HPDE6-E6E7 (cell line): ENCODE results near the gene RAET1G.
"Not testable (repeated sequence)": the region's sequence is repeated elsewhere in the genome, so short reads cannot be mapped to it uniquely, and the experiment has no call there.

ENCODE experiments used
- DNase-seq: peaks from one replicate; pipeline ENCODE4 v3.0.0; 2011; ENCODE audit warnings: missing footprints; ENCODE audit errors: extremely low spot score

The RAET1G gene

GRCh38 chr6:149913540-149914240 is 9.2 kb downstream of the RAET1G start:
- DNase-seq, result no peak

- DNase-seq, result no peak
Measured at GRCh38 chr6:149913085-149913484, 9.8 kb downstream of the RAET1G start.

GRCh38 chr6:149912680-149913079 is 10.2 kb downstream of the RAET1G start:
- not testable (repeated sequence) for DNase-seq

GRCh38 chr6:149910721-149911151 is 12.2 kb downstream of the RAET1G start:
- DNase-seq, result no peak

- DNase-seq, result no peak
Measured at GRCh38 chr6:149909701-149910470, 13.0 kb downstream of the RAET1G start.

- DNase-seq, result not testable (repeated sequence)
Measured at GRCh38 chr6:149908480-149908879, 14.4 kb downstream of the RAET1G start.

GRCh38 chr6:149907317-149907716 is 15.6 kb downstream of the RAET1G start:
- DNase-seq, result no peak

GRCh38 chr6:149906405-149906804 is 16.5 kb downstream of the RAET1G start:
- no peak for DNase-seq

GRCh38 chr6:149905911-149906371 is 17.0 kb downstream of the RAET1G start:
- no peak for DNase-seq

- no peak for DNase-seq
Measured at GRCh38 chr6:149905371-149905910, 17.5 kb downstream of the RAET1G start.

GRCh38 chr6:149904661-149905370 is 18.1 kb downstream of the RAET1G start:
- DNase-seq, result no peak

GRCh38 chr6:149903938-149904611 is 18.8 kb downstream of the RAET1G start:
- DNase-seq, result no peak

GRCh38 chr6:149901444-149902140 is 21.3 kb downstream of the RAET1G start:
- DNase-seq, result no peak

GRCh38 chr6:149900620-149901443 is 22.1 kb downstream of the RAET1G start:
- no peak for DNase-seq

GRCh38 chr6:149899926-149900619 is 22.8 kb downstream of the RAET1G start:
- DNase-seq, result no peak

- no peak for DNase-seq
Measured at GRCh38 chr6:149899486-149899885, 23.4 kb downstream of the RAET1G start.

- DNase-seq, result no peak
Measured at GRCh38 chr6:149898966-149899365, 24.0 kb downstream of the RAET1G start.

- DNase-seq, result no peak
Measured at GRCh38 chr6:149897855-149898744, 24.8 kb downstream of the RAET1G start, which contains the start of gene RAET1E. RAET1E (minus strand) TSS chr6:149898113; CDS start chr6:149890901, 7,212 bp downstream.
